H1 (cell line): ENCODE measurements around the gene CCDC182. TPM values are rescaled to one million over a fixed set of nuclear protein-coding genes. Genes with fewer than 3 reads are reported as not detected.

Experiments used
- CTCF ChIA-PET: fragments of 300-600 bp; sonication (Branson Sonifier 250); formaldehyde crosslinking; loops from one replicate; lab custom pipeline; 2021; ENCODE audit not compliant: partially characterized antibody; lab: Charles Lee
- POLR2A ChIA-PET: fragments of 300-600 bp; sonication (Branson Sonifier 250); formaldehyde crosslinking; loops from one replicate; lab custom pipeline; 2021; ENCODE audit warnings: inconsistent platforms; ENCODE audit not compliant: partially characterized antibody; lab: Charles Lee
- DNase-seq, 2 experiments: peaks; one replicate each; pipeline versions ENCODE4 v3.0.0 to v3.0.0-alpha.2; 2010 to 2022; ENCODE audit warnings: low spot score in 2 of 2, low read depth in 1 of 2, mixed read lengths in 1 of 2
- FAIRE-seq: peaks from 2 replicates; lab custom pipeline; 2011; peaks lifted over from hg19 to GRCh38; lab: Jason Lieb, UNC
- H2AFZ ChIP-seq: 2 replicates; pipeline ENCODE4 v1.8.1; 2012; ENCODE audit warnings: low read length, inconsistent platforms
- H2AK5ac ChIP-seq: 2 replicates; pipeline ENCODE4 v1.6.1; 2013; ENCODE audit warnings: low read depth, low read length
- H2BK120ac ChIP-seq: replicated peaks from 2 replicates; pipeline ENCODE3; 2013; ENCODE audit warnings: low read depth, low read length, inconsistent platforms
- H2BK12ac ChIP-seq: 2 replicates; pipeline ENCODE4 v1.6.1; 2013; ENCODE audit warnings: low read depth, low read length
- H2BK15ac ChIP-seq: 2 replicates; pipeline ENCODE4 v1.6.1; 2013; ENCODE audit warnings: low read length
- H2BK20ac ChIP-seq: 2 replicates; pipeline ENCODE4 v1.6.1; 2013; ENCODE audit warnings: low read length
- H2BK5ac ChIP-seq: 2 replicates; pipeline ENCODE4 v1.6.1; 2013; ENCODE audit warnings: low read depth, low read length
- H3K14ac ChIP-seq: 2 replicates; pipeline ENCODE4 v1.6.1; 2013; ENCODE audit warnings: inconsistent platforms; ENCODE audit not compliant: insufficient read length
- H3K18ac ChIP-seq: 2 replicates; pipeline ENCODE4 v1.6.1; 2013; ENCODE audit warnings: low read length; ENCODE audit errors: extremely low read depth
- H3K23ac ChIP-seq: 2 replicates; pipeline ENCODE4 v1.6.1; 2013; ENCODE audit warnings: inconsistent platforms; ENCODE audit not compliant: insufficient read length
- H3K23me2 ChIP-seq: 2 replicates; pipeline ENCODE4 v1.6.1; 2013; ENCODE audit warnings: low read depth, low read length
- H3K27ac ChIP-seq: 2 replicates; pipeline ENCODE4 v1.6.1; 2011; ENCODE audit warnings: low read depth, low read length, inconsistent platforms
- H3K27me3 ChIP-seq, 4 experiments: replicated peaks in 1 of 4; 1 replicate in 1 of 4; 2 replicates in 3 of 4; pipeline versions ENCODE4 v1.6.1 to v1.8.1; 2011 to 2013; ENCODE audit warnings: low read length in 3 of 4, mild to moderate bottlenecking in 3 of 4, inconsistent platforms in 2 of 4, mixed read lengths in 2 of 4, moderate library complexity in 1 of 4; ENCODE audit not compliant: control insufficient read depth in 3 of 4, insufficient read depth in 3 of 4; ENCODE audit errors: extremely low read depth in 1 of 4
- H3K36me3 ChIP-seq, 4 experiments: 2 replicates each; pipeline versions ENCODE4 v1.6.1 to v1.8.1; 2011 to 2013; ENCODE audit warnings: mild to moderate bottlenecking in 4 of 4, low read length in 3 of 4, moderate library complexity in 2 of 4, control low read depth in 1 of 4, inconsistent platforms in 1 of 4; ENCODE audit not compliant: insufficient read depth in 4 of 4, control insufficient read depth in 2 of 4
- H3K4ac ChIP-seq: replicated peaks from 2 replicates; pipeline ENCODE3; 2013; ENCODE audit warnings: low read length, low read depth, mixed read lengths, inconsistent platforms; ENCODE audit not compliant: insufficient read length
- H3K4me1 ChIP-seq, 4 experiments: replicated peaks in 1 of 4; 1 replicate in 1 of 4; 2 replicates in 3 of 4; pipeline versions ENCODE4 v1.6.1 to v1.8.1; 2011 to 2013; ENCODE audit warnings: low read length in 3 of 4, inconsistent platforms in 2 of 4, mixed read lengths in 1 of 4; ENCODE audit not compliant: insufficient read depth in 4 of 4, control insufficient read depth in 3 of 4
- H3K4me2 ChIP-seq, 2 experiments: 2 replicates each; pipeline versions ENCODE4 v1.6.1 to v1.8.1; 2011 to 2013; ENCODE audit warnings: low read depth in 2 of 2, low read length in 2 of 2, control low read depth in 1 of 2, inconsistent platforms in 1 of 2, mild to moderate bottlenecking in 1 of 2; ENCODE audit not compliant: insufficient read depth in 1 of 2
- H3K4me3 ChIP-seq, 4 experiments: fragments of 200-600, 300-600 bp in 1 of 4; sonication (generic), shearing (Covaris generic), sonication (Bioruptor Twin) in 1 of 4; 2 replicates each; pipeline versions ENCODE4 v1.5.1 to v1.8.1; 2011 to 2016; ENCODE audit warnings: low read length in 4 of 4, low read depth in 3 of 4, control low read depth in 2 of 4, inconsistent platforms in 2 of 4, mild to moderate bottlenecking in 2 of 4, mixed read lengths in 1 of 4, moderate library complexity in 1 of 4; ENCODE audit not compliant: insufficient read depth in 2 of 4; ENCODE audit errors: extremely low read depth in 1 of 4
- H3K56ac ChIP-seq: replicated peaks from 2 replicates; pipeline ENCODE3; 2013; ENCODE audit warnings: low read depth, mild to moderate bottlenecking, mixed read lengths, low read length, inconsistent platforms; ENCODE audit not compliant: insufficient read length
- H3K79me1 ChIP-seq: 2 replicates; pipeline ENCODE4 v1.6.1; 2013; ENCODE audit warnings: low read depth, low read length, control low read depth
- H3K79me2 ChIP-seq, 2 experiments: 2 replicates each; pipeline versions ENCODE4 v1.6.1 to v1.8.1; 2012 to 2013; ENCODE audit warnings: low read length in 2 of 2, mild to moderate bottlenecking in 2 of 2, inconsistent platforms in 1 of 2; ENCODE audit not compliant: insufficient read depth in 2 of 2, control insufficient read depth in 1 of 2
- H3K9ac ChIP-seq, 4 experiments: replicated peaks in 1 of 4; 1 replicate in 1 of 4; 2 replicates in 3 of 4; pipeline versions ENCODE4 v1.6.1 to v1.8.1; 2011 to 2013; ENCODE audit warnings: low read depth in 3 of 4, low read length in 3 of 4, control low read depth in 2 of 4, mild to moderate bottlenecking in 2 of 4, moderate library complexity in 2 of 4, inconsistent platforms in 1 of 4; ENCODE audit errors: extremely low read depth in 1 of 4
- H3K9me3 ChIP-seq, 2 experiments: 2 replicates each; pipeline versions ENCODE4 v1.6.1 to v1.8.1; 2012 to 2013; ENCODE audit warnings: mild to moderate bottlenecking in 2 of 2, moderate library complexity in 2 of 2, control low read depth in 1 of 2, inconsistent platforms in 1 of 2, low read depth in 1 of 2, low read length in 1 of 2, mixed read lengths in 1 of 2; ENCODE audit not compliant: insufficient read depth in 2 of 2
- H4K20me1 ChIP-seq, 2 experiments: replicated peaks in 1 of 2; 2 replicates each; pipeline versions ENCODE3 to v1.8.1; 2011 to 2013; ENCODE audit warnings: inconsistent platforms in 2 of 2, low read length in 2 of 2, mild to moderate bottlenecking in 1 of 2; ENCODE audit not compliant: insufficient read depth in 2 of 2, control insufficient read depth in 1 of 2
- H4K5ac ChIP-seq: 2 replicates; pipeline ENCODE4 v1.6.1; 2013; ENCODE audit warnings: low read length, low read depth, mixed read lengths, inconsistent platforms; ENCODE audit not compliant: insufficient read length
- H4K8ac ChIP-seq: 2 replicates; pipeline ENCODE4 v1.8.0; 2013; ENCODE audit warnings: mild to moderate bottlenecking, moderate library complexity, low read length, inconsistent platforms; ENCODE audit not compliant: insufficient read depth; ENCODE audit errors: extremely low read depth
- H4K91ac ChIP-seq: replicated peaks from 2 replicates; pipeline ENCODE3; 2013; ENCODE audit warnings: low read length, mixed read lengths, inconsistent platforms; ENCODE audit not compliant: insufficient read length
- WGBS, 2 experiments: shearing (Covaris generic) in 1 of 2; methylation state at CpG; one replicate each; pipeline versions ENCODE4 v1.1.6 to v1.1.7; 2013 to 2015; ENCODE audit warnings: low lambda C conversion rate in 2 of 2, mixed read lengths in 2 of 2, inconsistent platforms in 1 of 2, low coverage in 1 of 2, missing lambda C conversion rate in 1 of 2; ENCODE audit not compliant: insufficient replicate concordance in 2 of 2, insufficient coverage in 1 of 2, insufficient read length in 1 of 2; ENCODE audit errors: extremely low coverage in 1 of 2, missing lambda C conversion rate in 1 of 2; 5-methylcytosine and 5-hydroxymethylcytosine counted together
- polyA plus RNA-seq, 7 experiments: library from polyadenylated mRNA; depleted of rRNA in 3 of 7; stranded (reverse) in 5 of 7; unstranded in 2 of 7; fragments of >200 nt in 5 of 7; fragments of 200-250 nt in 2 of 7; gene quantifications; 1 replicate in 5 of 7; 2 replicates in 1 of 7; 4 replicates in 1 of 7; pipeline versions ENCODE4 v1.2.1 to v1.2.3, GENCODE V29; 2011 to 2013; ENCODE audit warnings: missing spikeins in 2 of 7, mixed read lengths in 2 of 7
- total RNA-seq: library from RNA; stranded (reverse); fragmentation: NEBNext Ultra II Directional; extraction: Animal tissue kit (Norgen Biotek cat#: 25700); gene quantifications from 2 replicates; pipeline ENCODE4 v1.2.1, GENCODE V29; 2021

The CCDC182 gene
- total and polyA plus RNA-seq, 2 of the 8 experiments (the other 6 are each of a cell fraction or from before 2014, with no cell fraction given): not detected

DNA sequence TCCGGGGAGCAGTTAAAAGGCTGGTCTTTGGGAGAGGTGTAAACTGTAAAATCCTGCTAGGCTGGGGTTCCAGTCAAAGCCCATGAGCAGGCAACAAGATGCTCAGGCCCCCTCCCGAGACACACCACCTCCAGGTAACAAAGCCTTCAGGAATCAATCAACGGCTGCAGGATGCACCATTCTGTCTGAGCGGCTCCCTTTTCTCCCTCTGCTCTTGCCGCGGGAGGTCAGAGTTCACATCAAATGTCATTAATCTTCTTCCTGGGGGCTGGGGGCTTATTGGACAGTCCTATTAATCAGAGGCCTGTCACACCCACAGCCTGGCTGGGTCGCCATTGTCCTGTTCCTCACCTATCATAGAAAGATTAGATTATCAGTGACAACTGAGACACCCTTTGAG, 11.9 kb upstream of the CCDC182 start:
- H4K5ac ChIP-seq: no peak overlapping the region
- H3K36me3 ChIP-seq: no peaks in the 10 kb centered on the region
- H3K56ac ChIP-seq: no peak overlapping the region
- no peaks in the 10 kb centered on the region for H3K9me3 ChIP-seq
- H2BK5ac ChIP-seq: no peak overlapping the region
- no peaks in the 10 kb centered on the region for H3K27me3 ChIP-seq
- FAIRE-seq (no peak), DNase-seq (no peak)
- H2BK15ac ChIP-seq: no peak overlapping the region
- H3K14ac ChIP-seq: no peak overlapping the region
- no peak overlapping the region for H2BK20ac ChIP-seq
- no peak overlapping the region for H4K91ac ChIP-seq
- H3K79me2 ChIP-seq: no peaks in the 10 kb centered on the region
- H3K18ac ChIP-seq: no peak overlapping the region
- H3K27ac ChIP-seq: no peak overlapping the region
- H4K8ac ChIP-seq: no peak overlapping the region
- H3K4me2 ChIP-seq: no peak overlapping the region
- H3K79me1 ChIP-seq: no peaks in the 10 kb centered on the region
- H3K4ac ChIP-seq: no peak overlapping the region
- 92% methylated on average over 7 of the region's 7 CpGs; no CpG with 5 or more reads in 1 of the 2 experiments for WGBS, 2 experiments
- H3K9ac ChIP-seq: no peak overlapping the region
- no peaks in the 10 kb centered on the region for H3K23me2 ChIP-seq
- POLR2A ChIA-PET: no interaction called here
- CTCF ChIA-PET: interaction anchor here (0.8 to 2.7 kb wide), 6 partner anchors 9 to 173 kb away, joined by 3 to 13 read pairs (median 4); no protein-coding TSS in a partner anchor
- no peak overlapping the region for H2BK120ac ChIP-seq
- H3K4me1 ChIP-seq: peaks cover 0 to 5% (median 2%) of the 10 kb centered on the region in 4 experiments; a peak in 5 of 7 replicates
- H4K20me1 ChIP-seq: no peaks in the 10 kb centered on the region
- no peak overlapping the region for H3K23ac ChIP-seq
- H2AFZ ChIP-seq: no peak overlapping the region
- no peak overlapping the region for H2BK12ac ChIP-seq
- no peak overlapping the region for H3K4me3 ChIP-seq
- H2AK5ac ChIP-seq: no peak overlapping the region
